ENCODE measurements around the gene CHST8.
"Not testable (repeated sequence)": the region's sequence is repeated elsewhere in the genome, so short reads cannot be mapped to it uniquely, and the experiment has no call there.

CHST8 gene

GRCh38 chr19:33812388-33813330 is 190.9 kb downstream of the CHST8 start:
- TF ChIP-seq FOXK2 (IDR thresholded peaks at IDR 0.05) (no peak), BHLHE40 (IDR thresholded peaks at IDR 0.05; ENCODE audit: borderline replicate concordance) (no peak), L3MBTL2 (conservative IDR thresholded peaks at IDR 0.05) (no peak), PKNOX1 (IDR thresholded peaks at IDR 0.05) (no peak), HDGF (IDR thresholded peaks at IDR 0.05; ENCODE audit: borderline replicate concordance) (no peak)
- ChIA-PET POLR2A (interaction anchor here (1.7 kb wide), 1 partner anchor 8 kb away, joined by 5 read pairs; no protein-coding TSS in a partner anchor), CTCF (no interaction called here)
- DNase-seq (ENCODE audit: extremely low spot score), result no peak

- TF ChIP-seq CTBP1 (IDR thresholded peaks at IDR 0.05; ENCODE audit: borderline replicate concordance) (no peak), SUZ12 (IDR thresholded peaks at IDR 0.05) (no peak), LEF1 (IDR thresholded peaks at IDR 0.05; ENCODE audit: borderline replicate concordance) (no peak)
- CTCF ChIA-PET, result no interaction called here
- POLR2A ChIA-PET, result interaction anchor here (1.7 kb wide), 1 partner anchor 9 kb away, joined by 5 read pairs; no protein-coding TSS in a partner anchor
- no peak for DNase-seq (ENCODE audit: extremely low spot score)
Observed at GRCh38 chr19:33813391-33814101, 191.8 kb downstream of the CHST8 start.

GRCh38 chr19:33814181-33815165 is 192.7 kb downstream of the CHST8 start:
- no peak for TF ChIP-seq FOXA1 (IDR thresholded peaks at IDR 0.05)
- TF ChIP-seq ARNT (IDR thresholded peaks at IDR 0.05), result no peak
- no peak for TF ChIP-seq PKNOX1 (IDR thresholded peaks at IDR 0.05)
- TF ChIP-seq FOXK2 (IDR thresholded peaks at IDR 0.05), result no peak
- TF ChIP-seq TARDBP (IDR thresholded peaks at IDR 0.05), result no peak
- TF ChIP-seq SUZ12 (IDR thresholded peaks at IDR 0.05), result no peak
- no peak for TF ChIP-seq NFRKB (IDR thresholded peaks at IDR 0.05)
- no peak for TF ChIP-seq BHLHE40 (IDR thresholded peaks at IDR 0.05; ENCODE audit: borderline replicate concordance)
- no peak for TF ChIP-seq CTBP1 (IDR thresholded peaks at IDR 0.05; ENCODE audit: borderline replicate concordance)
- no peak for TF ChIP-seq LEF1 (IDR thresholded peaks at IDR 0.05; ENCODE audit: borderline replicate concordance)
- no peak for TF ChIP-seq L3MBTL2 (conservative IDR thresholded peaks at IDR 0.05)
- TF ChIP-seq SP1 (IDR thresholded peaks at IDR 0.05), result no peak
- no peak for TF ChIP-seq HDGF (IDR thresholded peaks at IDR 0.05; ENCODE audit: borderline replicate concordance)
- no peak for TF ChIP-seq FOXM1 (IDR thresholded peaks at IDR 0.05; ENCODE audit: borderline replicate concordance)
- no peak for DNase-seq (ENCODE audit: extremely low spot score)
- ChIA-PET CTCF (no interaction called here), POLR2A (no interaction called here)

GRCh38 chr19:33815380-33816340 is 193.9 kb downstream of the CHST8 start:
- no peak for DNase-seq (ENCODE audit: extremely low spot score)
- POLR2A ChIA-PET, result no interaction called here
- CTCF ChIA-PET, result no interaction called here
- TF ChIP-seq LEF1 (IDR thresholded peaks at IDR 0.05; ENCODE audit: borderline replicate concordance) (no peak), ZNF384 (IDR thresholded peaks at IDR 0.05) (no peak), ELF4 (IDR thresholded peaks at IDR 0.05) (no peak), TARDBP (IDR thresholded peaks at IDR 0.05) (no peak), FOXA1 (IDR thresholded peaks at IDR 0.05) (no peak), NFRKB (IDR thresholded peaks at IDR 0.05) (no peak), ARNT (IDR thresholded peaks at IDR 0.05) (no peak), PKNOX1 (IDR thresholded peaks at IDR 0.05) (no peak), CTBP1 (IDR thresholded peaks at IDR 0.05; ENCODE audit: borderline replicate concordance) (no peak), FOXM1 (IDR thresholded peaks at IDR 0.05; ENCODE audit: borderline replicate concordance) (no peak)

GRCh38 chr19:33818411-33818810 is 196.7 kb downstream of the CHST8 start:
- CTCF ChIA-PET, result no interaction called here

GRCh38 chr19:33819078-33819477 is 197.3 kb downstream of the CHST8 start:
- DNase-seq (ENCODE audit: extremely low spot score); CTCF ChIA-PET: not testable (repeated sequence)
- POLR2A ChIA-PET, result interaction anchor here (1.2 kb wide), 1 partner anchor 22 kb away, joined by 5 read pairs; the partner anchor contains the start of gene KCTD15

More at GRCh38 chr19:33818411-33818810, 196.7 kb downstream of the CHST8 start:
- TF ChIP-seq SP1 (IDR thresholded peaks at IDR 0.05), result no peak
- TF ChIP-seq ZNF384 (IDR thresholded peaks at IDR 0.05), result no peak
- no peak for TF ChIP-seq TARDBP (IDR thresholded peaks at IDR 0.05)
- TF ChIP-seq L3MBTL2 (conservative IDR thresholded peaks at IDR 0.05), result no peak
- no peak for TF ChIP-seq HDGF (IDR thresholded peaks at IDR 0.05; ENCODE audit: borderline replicate concordance)
- TF ChIP-seq FOXA1 (IDR thresholded peaks at IDR 0.05), result no peak
- no peak for DNase-seq (ENCODE audit: extremely low spot score)
- POLR2A ChIA-PET, result interaction anchor here (1.1 kb wide), 1 partner anchor 21 kb away, joined by 4 read pairs; no protein-coding TSS in a partner anchor
